K562 (cell line): ENCODE data around the gene KNTC1. TPM values are rescaled to one million over a fixed set of nuclear protein-coding genes. Genes with fewer than 3 reads are reported as not detected.

Experiments
- ATAC-seq: fragments of 200-7000 bp; cut with Tn5 transposase; 3 replicates; pipeline ENCODE4 v1.9.1; 2020; ENCODE audit warnings: moderate library complexity
- BruUV-seq: library from RNA; stranded (reverse); fragments of 400-500 nt; replicated peaks from 2 replicates; lab custom pipeline; 2021; lab: Mats Ljungman, UMichigan
- CTCF ChIA-PET: fragments of 300-600 bp; formaldehyde crosslinking; extraction: SDS; loops from one replicate; lab custom pipeline; 2021; ENCODE audit warnings: low intra/inter-chr PET ratio; lab: Yijun Ruan, JAX
- POLR2A ChIA-PET: fragments of 300-600, 350-650 bp; sonication (Branson Sonifier 250); formaldehyde crosslinking; extraction: SDS; loops from one replicate; lab custom pipeline; 2021; ENCODE audit warnings: antibody characterized with exemption, inconsistent platforms; lab: Yijun Ruan, JAX
- DNase-seq, 4 experiments: peaks; one replicate each; pipeline versions ENCODE4 v3.0.0 to v3.0.0-alpha.2; 2011 to 2018; ENCODE audit warnings: low spot score in 3 of 4, mixed read lengths in 3 of 4; ENCODE audit errors: extremely low read depth in 1 of 4
- FAIRE-seq: peaks from 2 replicates; lab custom pipeline; 2011; peaks lifted over from hg19 to GRCh38; lab: Jason Lieb, UNC
- H2AFZ ChIP-seq: 2 replicates; pipeline ENCODE4 v1.6.0; 2011; ENCODE audit warnings: low read depth, low read length, control low read depth, inconsistent platforms
- H3K27ac ChIP-seq: fragments of 200-600 bp; 3 replicates; pipeline ENCODE4 v1.8.0; 2011; ENCODE audit warnings: low read depth, mild to moderate bottlenecking, control low read depth, inconsistent platforms, low read length, moderate library complexity, mixed read lengths; ENCODE audit errors: extremely low read depth
- H3K27me3 ChIP-seq, 2 experiments: fragments of 300-600 bp in 1 of 2; 2 replicates in 1 of 2; 3 replicates in 1 of 2; pipeline versions ENCODE4 v1.6.0 to v1.8.0; 2011; ENCODE audit warnings: inconsistent platforms in 2 of 2, low read length in 2 of 2, mild to moderate bottlenecking in 1 of 2, mixed read lengths in 1 of 2, moderate library complexity in 1 of 2; ENCODE audit not compliant: control insufficient read depth in 2 of 2, insufficient read depth in 2 of 2
- H3K36me3 ChIP-seq: fragments of 300-600 bp; 3 replicates; pipeline ENCODE4 v1.8.0; 2011; ENCODE audit warnings: mild to moderate bottlenecking, low read length, inconsistent platforms; ENCODE audit not compliant: control insufficient read depth, insufficient read depth
- H3K4me1 ChIP-seq, 2 experiments: fragments of 200-600 bp in 1 of 2; replicated peaks in 1 of 2; 2 replicates in 1 of 2; 3 replicates in 1 of 2; pipeline versions ENCODE4 v1.5.1 to v1.8.0; 2011; ENCODE audit warnings: inconsistent platforms in 2 of 2, low read length in 2 of 2, mild to moderate bottlenecking in 1 of 2, mixed read lengths in 1 of 2, moderate library complexity in 1 of 2; ENCODE audit not compliant: control insufficient read depth in 2 of 2, insufficient read depth in 2 of 2
- H3K4me2 ChIP-seq: 2 replicates; pipeline ENCODE4 v1.6.1; 2011; ENCODE audit warnings: low read length, control low read depth, inconsistent platforms, mixed read lengths; ENCODE audit not compliant: insufficient read depth
- H3K4me3 ChIP-seq: fragments of 200-600 bp; sonication (generic), shearing (Covaris generic); 2 replicates; pipeline ENCODE4 v1.5.1; 2016; ENCODE audit warnings: control low read depth, inconsistent platforms
- H3K79me2 ChIP-seq: fragments of 200-600 bp; 3 replicates; pipeline ENCODE4 v1.8.0; 2011; ENCODE audit warnings: low read length, inconsistent platforms; ENCODE audit not compliant: control insufficient read depth, insufficient read depth
- H3K9ac ChIP-seq, 2 experiments: 2 replicates each; pipeline versions ENCODE4 v1.6.0 to v1.6.1; 2011; ENCODE audit warnings: low read depth in 2 of 2, low read length in 2 of 2, control low read depth in 1 of 2, inconsistent platforms in 1 of 2, mild to moderate bottlenecking in 1 of 2, mixed read lengths in 1 of 2; ENCODE audit not compliant: insufficient read depth in 1 of 2
- H3K9me1 ChIP-seq: one replicate; pipeline ENCODE4 v1.6.0; 2011; ENCODE audit warnings: inconsistent platforms, mild to moderate bottlenecking, low read length, moderate library complexity; ENCODE audit not compliant: control insufficient read depth, insufficient read depth
- H3K9me3 ChIP-seq: replicated peaks from 2 replicates; pipeline ENCODE4 v1.5.1; 2011; ENCODE audit warnings: low read depth, low read length, inconsistent platforms; ENCODE audit not compliant: control insufficient read depth, insufficient read depth
- H4K20me1 ChIP-seq: replicated peaks from 2 replicates; pipeline ENCODE4 v1.6.1; 2011; ENCODE audit warnings: low read length, inconsistent platforms, mixed read lengths; ENCODE audit not compliant: control insufficient read depth, insufficient read depth
- HEY1 ChIP-seq: fragments of 250-450 bp; sonication (Bioruptor Pico); IDR thresholded peaks from 2 replicates; pipeline ENCODE4 v1.5.0; 2020; ENCODE audit warnings: mild to moderate bottlenecking, moderate library complexity, borderline replicate concordance
- POLR2B ChIP-seq: fragments of 450-650 bp; IDR thresholded peaks from 2 replicates; pipeline ENCODE4 v1.6.1; 2018; ENCODE audit warnings: low read depth; ENCODE audit not compliant: partially characterized antibody
- RBBP5 ChIP-seq: fragments of 200-600 bp; sonication (generic); IDR thresholded peaks from 2 replicates; pipeline ENCODE4 v1.6.1; 2012; ENCODE audit warnings: borderline replicate concordance, mild to moderate bottlenecking, low read length, control low read depth, inconsistent platforms; ENCODE audit not compliant: insufficient read depth, poor library complexity, severe bottlenecking
- RBFOX2 ChIP-seq: fragments of 200-400 bp; formaldehyde crosslinking; IDR thresholded peaks from 2 replicates; pipeline ENCODE4 v1.6.1; 2017; ENCODE audit warnings: low read depth, mild to moderate bottlenecking, low read length, moderate library complexity
- ZNF184 ChIP-seq: sonication (generic); formaldehyde crosslinking; IDR thresholded peaks from 2 replicates; pipeline ENCODE4 v1.5.0; 2020; ENCODE audit warnings: missing genetic modification reagents
- WGBS: fragments of 100-300 bp; shearing (Covaris generic); methylation state at CpG from one replicate; pipeline ENCODE4 v1.1.6; 2016; ENCODE audit warnings: low coverage, mixed read lengths; ENCODE audit not compliant: insufficient coverage; ENCODE audit errors: missing lambda C conversion rate; 5-methylcytosine and 5-hydroxymethylcytosine counted together
- in situ Hi-C: fragments of 300-500 bp; cut with MboI; formaldehyde crosslinking; loops from 4 replicates; pipeline ENCODE4 v1.15.0; 2018; ENCODE audit warnings: inconsistent platforms, mixed read lengths
- intact Hi-C: fragments of 100-400 bp; cut with micrococcal nuclease; formaldehyde crosslinking; loops from 2 replicates; pipeline ENCODE4 v1.14.2; 2022
- polyA plus RNA-seq, 8 experiments: library from polyadenylated mRNA; depleted of rRNA in 4 of 8; stranded (reverse) in 5 of 8; unstranded in 3 of 8; fragments of >200 nt; fragmentation: Nextera tagmentation in 2 of 8; fragmentation: Illumina TruSeq in 1 of 8; extraction: Ambion mirVana in 2 of 8; extraction: Trizol in 1 of 8; gene quantifications; 2 replicates each; pipeline versions ENCODE4 v1.2.1 to v1.2.3, GENCODE V29; 2011 to 2014; ENCODE audit warnings: inconsistent platforms in 1 of 8, missing spikeins in 1 of 8
- total RNA-seq, 7 experiments: library from RNA; depleted of rRNA in 6 of 7; stranded (reverse); fragments of >200 nt in 6 of 7; fragmentation: Illumina TruSeq in 2 of 7; extraction: Trizol in 2 of 7; gene quantifications; 2 replicates each; pipeline versions ENCODE4 v1.2.1 to v1.2.3, GENCODE V29; 2011 to 2021; ENCODE audit warnings: low replicate concordance in 1 of 7

The KNTC1 gene
- total and polyA plus RNA-seq, 9 of the 15 experiments (the other 6 are each of a cell fraction or from before 2014, with no cell fraction given), result 38.9 to 135 (median 99.6) TPM

DNA sequence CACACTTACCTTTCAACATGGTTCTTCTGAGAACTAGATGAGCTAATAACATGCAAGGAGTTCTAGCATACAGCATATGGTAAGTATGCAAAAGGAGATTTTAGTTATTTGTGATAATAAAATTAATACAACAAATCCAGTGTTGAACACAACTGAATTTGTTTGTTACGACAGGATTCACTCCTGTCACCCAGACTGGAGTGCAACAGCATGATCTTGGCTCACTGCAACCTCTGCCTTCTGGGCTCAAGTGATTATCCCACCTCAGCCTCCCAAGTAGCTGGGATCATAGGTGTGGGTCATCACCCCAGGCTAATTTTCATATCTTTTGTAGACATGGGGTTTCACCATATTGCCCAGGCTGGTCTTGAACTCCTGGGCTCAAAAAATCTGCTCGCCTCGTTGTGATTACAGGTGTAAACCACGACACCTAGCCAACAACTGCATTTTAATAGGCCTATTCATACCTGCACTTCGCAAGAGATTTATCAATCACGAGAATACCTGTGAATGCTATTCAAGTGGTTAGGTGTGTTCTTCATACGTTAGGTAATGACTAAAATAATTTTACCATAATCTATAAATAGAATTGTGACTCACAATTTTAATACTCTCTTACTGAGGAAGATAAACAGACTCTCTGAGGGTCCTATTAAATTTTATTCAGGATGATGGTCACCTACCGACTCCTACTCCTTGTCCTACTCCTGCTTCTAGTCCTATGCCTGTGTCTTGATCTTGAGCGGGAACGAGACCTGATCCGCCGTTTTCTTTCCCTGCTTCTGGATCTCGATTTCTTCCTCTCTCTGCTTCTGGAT lies 10.3 kb upstream of the KNTC1 start:
- H3K4me3 ChIP-seq, result no peak overlapping the region
- H3K27me3 ChIP-seq, result no peaks in the 10 kb centered on the region
- WGBS, result 95% methylated on average over 13 of the region's 13 CpGs
- no peaks in the 10 kb centered on the region; a peak in 1 of 5 replicates for H3K4me1 ChIP-seq
- no peak overlapping the region for H3K27ac ChIP-seq
- BruUV-seq, result no TSS peak
- H4K20me1 ChIP-seq, result peaks cover 7% of the 10 kb centered on the region; the same call in 1 of the 2 replicates
- FAIRE-seq (no peak), ATAC-seq (no peak), DNase-seq (no peak)
- no peaks in the 10 kb centered on the region for H3K9me3 ChIP-seq
- no peaks in the 10 kb centered on the region for H3K9me1 ChIP-seq
- POLR2A ChIA-PET, result interaction anchor here (1.4 to 1.6 kb wide), 5 partner anchors 8 to 16 kb away, joined by 5 to 11 read pairs (median 7); partner anchors contain the start of genes KNTC1, RSRC2 and ZCCHC8
- H3K9ac ChIP-seq, result no peak overlapping the region
- in situ Hi-C loops (no loop called here), intact Hi-C loops (loop anchor here (1.0 kb wide), 1 partner anchor 9 kb away; no protein-coding TSS in a partner anchor)
- CTCF ChIA-PET, result no interaction called here
- no peak overlapping the region for H3K4me2 ChIP-seq
- H3K79me2 ChIP-seq, result peaks cover 77% of the 10 kb centered on the region
- no peak overlapping the region for H2AFZ ChIP-seq
- H3K36me3 ChIP-seq, result peaks cover 96% of the 10 kb centered on the region
- TF ChIP-seq POLR2B (peak; percentile 15), ZNF184 (CRISPR knock-in tag) (no peak), RBBP5 (no peak), RBFOX2 (peak; percentile 36; the same call in 1 of the 2 replicates), HEY1 (CRISPR knock-in tag) (no peak)
